GM19035 (cell line): ENCODE measurements around the gene PCP4.
"Not testable (repeated sequence)": the region's sequence is repeated elsewhere in the genome, so short reads cannot be mapped to it uniquely, and the experiment has no call there.

Experiments
- ATAC-seq: cut with Tn5 transposase; IDR thresholded peaks from one replicate; pipeline ENCODE4 v1.9.1; 2021; ENCODE audit not compliant: unreplicated experiment

PCP4 gene

GRCh38 chr21:39863111-39863510 lies 4.1 kb upstream of the PCP4 start:
- ATAC-seq = no peak

GRCh38 chr21:39866093-39866492 lies 1.1 kb upstream of the PCP4 start:
- no peak for ATAC-seq

GRCh38 chr21:39869141-39869818 lies 2.0 kb downstream of the PCP4 start:
- ATAC-seq = no peak

GRCh38 chr21:39873687-39874086 lies 6.4 kb downstream of the PCP4 start:
- no peak for ATAC-seq

- no peak for ATAC-seq
These were observed 7.0 kb downstream of the PCP4 start for GRCh38 chr21:39874206-39874605.

- ATAC-seq = no peak
These were observed 7.5 kb downstream of the PCP4 start for GRCh38 chr21:39874759-39875158.

- ATAC-seq = no peak
These were observed 14.4 kb downstream of the PCP4 start for GRCh38 chr21:39881661-39882060.

- ATAC-seq = no peak
These were observed 15.1 kb downstream of the PCP4 start for GRCh38 chr21:39882151-39882838.

- ATAC-seq = no peak
These were observed 15.6 kb downstream of the PCP4 start for GRCh38 chr21:39882839-39883195.

- ATAC-seq = no peak
These were observed 18.0 kb downstream of the PCP4 start for GRCh38 chr21:39885119-39885848.

GRCh38 chr21:39888848-39889247 lies 21.6 kb downstream of the PCP4 start:
- no peak for ATAC-seq

- no peak for ATAC-seq
These were observed 23.9 kb downstream of the PCP4 start for GRCh38 chr21:39891111-39891510.

- not testable (repeated sequence) for ATAC-seq
These were observed 24.6 kb downstream of the PCP4 start for GRCh38 chr21:39891863-39892262.

GRCh38 chr21:39900491-39900890 lies 33.3 kb downstream of the PCP4 start:
- no peak for ATAC-seq

- ATAC-seq = no peak
These were observed 33.7 kb downstream of the PCP4 start for GRCh38 chr21:39900911-39901310.

- ATAC-seq = no peak
These were observed 35.7 kb downstream of the PCP4 start for GRCh38 chr21:39902986-39903385.

GRCh38 chr21:39904457-39904856 lies 37.2 kb downstream of the PCP4 start:
- no peak for ATAC-seq

GRCh38 chr21:39908265-39908923 lies 41.2 kb downstream of the PCP4 start:
- no peak for ATAC-seq

GRCh38 chr21:39911286-39912199 lies 44.3 kb downstream of the PCP4 start:
- no peak for ATAC-seq

- no peak for ATAC-seq
These were observed 46.6 kb downstream of the PCP4 start for GRCh38 chr21:39913706-39914305.
